ENCODE data around the gene OSBPL3.

DNA sequence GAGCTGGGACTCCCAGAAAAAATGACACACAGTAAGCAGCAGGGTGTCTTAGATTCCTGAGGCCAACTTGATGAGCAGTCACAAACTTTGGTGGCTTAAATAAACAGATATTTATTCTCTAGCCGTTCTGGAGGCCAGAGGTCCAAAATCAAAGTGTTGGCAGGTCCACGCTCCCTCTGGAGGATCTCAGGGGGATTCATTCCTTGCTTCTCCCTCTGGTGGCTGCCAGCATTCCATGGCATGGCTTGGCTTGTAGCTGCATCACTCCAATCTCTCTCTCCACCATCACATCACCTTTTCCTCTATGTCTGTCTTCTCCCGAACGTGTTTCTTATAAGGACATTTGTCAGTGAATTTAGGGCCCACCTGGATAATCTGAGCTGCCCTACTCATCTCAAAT is 98.4 kb downstream of the OSBPL3 start:
- no peak for TF ChIP-seq CTCF (IDR thresholded peaks at IDR 0.05)
- TF ChIP-seq EZH2phosphoT487 (IDR thresholded peaks at IDR 0.05): no peak
- no peak for TF ChIP-seq EZH2 (IDR thresholded peaks at IDR 0.05)

Measured in neural progenitor cell (in vitro differentiated cells).